IMR-90 (cell line): Measurements from ENCODE around the gene CDKN2A. TPM values are rescaled to one million over a fixed set of nuclear protein-coding genes. Genes with fewer than 3 reads are reported as not detected.

Source experiments
- ATAC-seq: fragments of 200-7000 bp; cut with Tn5 transposase; 2 replicates; pipeline ENCODE4 v1.9.1; 2020; ENCODE audit warnings: low read depth, mild to moderate bottlenecking, moderate library complexity
- BruUV-seq: library from RNA; stranded (reverse); fragments of 400-500 nt; replicated peaks from 2 replicates; lab custom pipeline; 2021; lab: Mats Ljungman, UMichigan
- CTCF ChIA-PET: fragments of 300-600 bp; formaldehyde crosslinking; extraction: SDS; loops from one replicate; lab custom pipeline; 2021; ENCODE audit warnings: antibody characterized with exemption; lab: Yijun Ruan, JAX
- POLR2A ChIA-PET: fragments of 300-600 bp; sonication (Branson Sonifier 250); formaldehyde crosslinking; loops from one replicate; lab custom pipeline; 2022; ENCODE audit warnings: antibody characterized with exemption; ENCODE audit not compliant: unreplicated experiment; lab: Charles Lee
- DNase-seq: peaks from one replicate; pipeline ENCODE4 v3.0.0; 2013
- H2AFZ ChIP-seq: replicated peaks from 2 replicates; pipeline ENCODE3; 2013; ENCODE audit warnings: low read length, mild to moderate bottlenecking; ENCODE audit not compliant: poor library complexity
- H2AK5ac ChIP-seq: 2 replicates; pipeline ENCODE4 v1.6.1; 2013; ENCODE audit warnings: low read depth, low read length, inconsistent platforms
- H2AK9ac ChIP-seq: replicated peaks from 2 replicates; pipeline ENCODE3; 2013; ENCODE audit warnings: mild to moderate bottlenecking, low read depth, low read length, moderate library complexity; ENCODE audit not compliant: poor library complexity
- H2BK120ac ChIP-seq: 2 replicates; pipeline ENCODE4 v1.6.1; 2013; ENCODE audit warnings: low read depth, low read length, inconsistent platforms
- H2BK15ac ChIP-seq: 3 replicates; pipeline ENCODE4 v1.6.1; 2013; ENCODE audit warnings: low read depth, low read length, inconsistent platforms
- H2BK20ac ChIP-seq: 2 replicates; pipeline ENCODE4 v1.6.1; 2013; ENCODE audit warnings: low read depth, mild to moderate bottlenecking, inconsistent platforms, low read length, moderate library complexity
- H2BK5ac ChIP-seq: 2 replicates; pipeline ENCODE4 v1.6.1; 2013; ENCODE audit warnings: mild to moderate bottlenecking, low read depth, low read length, inconsistent platforms; ENCODE audit not compliant: poor library complexity, severe bottlenecking
- H3K14ac ChIP-seq: replicated peaks from 2 replicates; pipeline ENCODE4 v1.6.1; 2013; ENCODE audit warnings: low read depth, low read length, inconsistent platforms
- H3K18ac ChIP-seq: 2 replicates; pipeline ENCODE4 v1.6.1; 2013; ENCODE audit warnings: low read depth, low read length, control low read depth
- H3K23ac ChIP-seq: 2 replicates; pipeline ENCODE4 v1.6.1; 2013; ENCODE audit warnings: low read depth, low read length, inconsistent platforms
- H3K27ac ChIP-seq: 2 replicates; pipeline ENCODE4 v1.5.1; 2013; ENCODE audit warnings: mild to moderate bottlenecking, control low read depth, low read length; ENCODE audit not compliant: insufficient read depth
- H3K27me3 ChIP-seq: 2 replicates; pipeline ENCODE4 v1.6.1; 2013; ENCODE audit warnings: low read length; ENCODE audit not compliant: control insufficient read depth, insufficient read depth
- H3K36me3 ChIP-seq: 2 replicates; pipeline ENCODE4 v1.6.1; 2013; ENCODE audit warnings: low read length, mixed read lengths; ENCODE audit not compliant: control insufficient read depth, insufficient read depth
- H3K4ac ChIP-seq: 2 replicates; pipeline ENCODE4 v1.6.1; 2013; ENCODE audit warnings: low read depth, low read length, inconsistent platforms
- H3K4me1 ChIP-seq: 2 replicates; pipeline ENCODE4 v1.6.1; 2013; ENCODE audit warnings: low read length, mixed read lengths; ENCODE audit not compliant: control insufficient read depth, insufficient read depth
- H3K4me2 ChIP-seq: 2 replicates; pipeline ENCODE4 v1.6.1; 2013; ENCODE audit warnings: low read depth, mild to moderate bottlenecking, control low read depth, low read length, moderate library complexity
- H3K4me3 ChIP-seq: 2 replicates; pipeline ENCODE4 v1.5.1; 2013; ENCODE audit warnings: low read depth, mild to moderate bottlenecking, control low read depth, low read length, moderate library complexity; ENCODE audit not compliant: insufficient read depth
- H3K56ac ChIP-seq: 2 replicates; pipeline ENCODE4 v1.6.1; 2013; ENCODE audit warnings: low read length, inconsistent platforms; ENCODE audit not compliant: insufficient read depth; ENCODE audit errors: extremely low read depth
- H3K79me1 ChIP-seq, 2 experiments: 2 replicates each; pipeline ENCODE4 v1.6.1; 2013; ENCODE audit warnings: low read length in 2 of 2, inconsistent platforms in 1 of 2, low read depth in 1 of 2
- H3K9ac ChIP-seq: 2 replicates; pipeline ENCODE4 v1.6.1; 2013; ENCODE audit warnings: low read depth, low read length, control low read depth
- H3K9me1 ChIP-seq: 2 replicates; pipeline ENCODE4 v1.6.1; 2013; ENCODE audit warnings: low read length, inconsistent platforms; ENCODE audit not compliant: insufficient read depth
- H3K9me3 ChIP-seq: 2 replicates; pipeline ENCODE4 v1.6.1; 2013; ENCODE audit warnings: low read length; ENCODE audit not compliant: control insufficient read depth, insufficient read depth
- H4K20me1 ChIP-seq: 2 replicates; pipeline ENCODE4 v1.6.1; 2013; ENCODE audit warnings: low read length, inconsistent platforms; ENCODE audit not compliant: insufficient read depth
- H4K5ac ChIP-seq: 2 replicates; pipeline ENCODE4 v1.6.1; 2013; ENCODE audit warnings: mild to moderate bottlenecking, low read depth, low read length, control low read depth
- H4K8ac ChIP-seq, 2 experiments: 2 replicates each; pipeline ENCODE4 v1.6.1; 2013; ENCODE audit warnings: low read depth in 2 of 2, low read length in 2 of 2, control low read depth in 1 of 2, inconsistent platforms in 1 of 2
- H4K91ac ChIP-seq: 2 replicates; pipeline ENCODE4 v1.6.1; 2013; ENCODE audit warnings: low read depth, low read length, inconsistent platforms; ENCODE audit not compliant: insufficient read depth
- BHLHE40 ChIP-seq: fragments of 150-350 bp; IDR thresholded peaks from 2 replicates; pipeline ENCODE4 v1.6.1; 2016; ENCODE audit warnings: mild to moderate bottlenecking, low read depth, low read length
- CEBPB ChIP-seq: IDR thresholded peaks from 2 replicates; pipeline ENCODE4 v1.6.1; 2012; ENCODE audit warnings: low read depth, low read length, improper control_type of control experiment
- CHD1 ChIP-seq: IDR thresholded peaks from 2 replicates; pipeline ENCODE4 v1.6.1; 2012; ENCODE audit warnings: low read depth, low read length, improper control_type of control experiment
- CTCF ChIP-seq: conservative IDR thresholded peaks from 2 replicates; pipeline ENCODE4 v1.5.1; 2012; ENCODE audit warnings: mild to moderate bottlenecking, low read depth, low read length, improper control_type of control experiment
- MXI1 ChIP-seq: IDR thresholded peaks from 2 replicates; pipeline ENCODE4 v1.6.1; 2012; ENCODE audit warnings: low read depth, mild to moderate bottlenecking, low read length, moderate library complexity, borderline replicate concordance
- NFE2L2 ChIP-seq: fragments of 150-350 bp; IDR thresholded peaks from 2 replicates; pipeline ENCODE4 v1.6.1; 2016; ENCODE audit warnings: low read depth, mild to moderate bottlenecking, low read length
- POLR2A ChIP-seq: IDR thresholded peaks from 2 replicates; pipeline ENCODE4 v1.6.1; 2012; ENCODE audit warnings: mild to moderate bottlenecking, low read depth, low read length
- RAD21 ChIP-seq: IDR thresholded peaks from 2 replicates; pipeline ENCODE4 v1.6.1; 2012; ENCODE audit warnings: low read length, improper control_type of control experiment
- SMC3 ChIP-seq: fragments of 150-350 bp; IDR thresholded peaks from 2 replicates; pipeline ENCODE4 v1.6.1; 2016; ENCODE audit warnings: low read depth, mild to moderate bottlenecking, antibody characterized with exemption, low read length, moderate library complexity
- WGBS, 2 experiments: methylation state at CpG; one replicate each; pipeline versions ENCODE4 v1.1.5 to v1.1.7; 2013; ENCODE audit warnings: missing lambda C conversion rate in 2 of 2; ENCODE audit not compliant: insufficient read length in 1 of 2; ENCODE audit errors: extremely low coverage in 2 of 2; 5-methylcytosine and 5-hydroxymethylcytosine counted together
- dilution Hi-C: fragments of 300-500 bp; cut with HindIII; formaldehyde crosslinking; loops from one replicate; pipeline ENCODE4 v1.14.3; 2018; ENCODE audit warnings: low sequenced_read_pairs; ENCODE audit not compliant: unreplicated experiment
- in situ Hi-C: fragments of 300-500 bp; cut with MboI; formaldehyde crosslinking; loops from 3 replicates; pipeline ENCODE4 v1.14.3; 2019; ENCODE audit warnings: low sequenced_read_pairs, inconsistent platforms, mixed read lengths
- intact Hi-C: fragments of 100-400 bp; cut with micrococcal nuclease; formaldehyde crosslinking; loops from 2 replicates; pipeline ENCODE4 v1.10.0; 2022
- polyA plus RNA-seq, 3 experiments: library from polyadenylated mRNA; depleted of rRNA; stranded (reverse); fragments of >200 nt; gene quantifications; 2 replicates each; pipeline ENCODE4 v1.2.3, GENCODE V29; 2012; ENCODE audit warnings: low replicate concordance in 1 of 3
- total RNA-seq: library from RNA; depleted of rRNA; stranded (reverse); fragments of >200 nt; gene quantifications from 2 replicates; pipeline ENCODE4 v1.2.3, GENCODE V29; 2012
- TF ChIP-seq, protein P1 (sequence below): fragments of 150-350 bp; IDR thresholded peaks from 2 replicates; pipeline ENCODE4 v1.6.1; 2017; ENCODE audit warnings: mild to moderate bottlenecking, antibody characterized with exemption, low read length, low read depth

CDKN2A gene
- total and polyA plus RNA-seq, 2 of the 4 experiments (the other 2 are of a cell fraction): 11.3 to 75.3 TPM

- H3K23ac ChIP-seq: no peak overlapping the region
- ATAC-seq: no peak
- H3K9me3 ChIP-seq: peaks cover 12% of the 10 kb centered on the region; the same call in 1 of the 2 replicates
- no peaks in the 10 kb centered on the region for H3K9me1 ChIP-seq
- no peak overlapping the region for H2AFZ ChIP-seq
- no peak overlapping the region for H3K14ac ChIP-seq
- H3K36me3 ChIP-seq: peaks cover 11% of the 10 kb centered on the region; the same call in 1 of the 2 replicates
- TF ChIP-seq BHLHE40 (no peak), SMC3 (no peak), MXI1 (no peak), POLR2A (no peak), RAD21 (no peak), CHD1 (no peak), CEBPB (no peak), NFE2L2 (no peak), CTCF (no peak)
- TF ChIP-seq, protein P1, sequence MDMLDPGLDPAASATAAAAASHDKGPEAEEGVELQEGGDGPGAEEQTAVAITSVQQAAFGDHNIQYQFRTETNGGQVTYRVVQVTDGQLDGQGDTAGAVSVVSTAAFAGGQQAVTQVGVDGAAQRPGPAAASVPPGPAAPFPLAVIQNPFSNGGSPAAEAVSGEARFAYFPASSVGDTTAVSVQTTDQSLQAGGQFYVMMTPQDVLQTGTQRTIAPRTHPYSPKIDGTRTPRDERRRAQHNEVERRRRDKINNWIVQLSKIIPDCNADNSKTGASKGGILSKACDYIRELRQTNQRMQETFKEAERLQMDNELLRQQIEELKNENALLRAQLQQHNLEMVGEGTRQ: no peak
- H3K4me3 ChIP-seq: no peak overlapping the region
- H2BK120ac ChIP-seq: no peak overlapping the region
- H3K18ac ChIP-seq: no peak overlapping the region
- ChIA-PET POLR2A (no interaction called here), CTCF (no interaction called here)
- H3K27me3 ChIP-seq: peaks cover 45% of the 10 kb centered on the region
- H3K4me2 ChIP-seq: no peak overlapping the region
- no peak overlapping the region for H3K56ac ChIP-seq
- no TSS peak for BruUV-seq
- no peak overlapping the region for H2AK9ac ChIP-seq
- no peak overlapping the region for H3K4ac ChIP-seq
- dilution Hi-C loops: no loop called here
- WGBS, 2 experiments: 40% methylated on average over 1 of the region's 15 CpGs; no CpG with 5 or more reads in 1 of the 2 experiments
- no peak overlapping the region for H2AK5ac ChIP-seq
- H3K79me1 ChIP-seq: no peaks in the 10 kb centered on the region
- H3K4me1 ChIP-seq: peaks cover 4% of the 10 kb centered on the region
- H3K9ac ChIP-seq: no peak overlapping the region
- no peak for DNase-seq
- in situ Hi-C loops: loop anchor here (10.0 kb wide), 1 partner anchor 151 kb away; no protein-coding TSS in a partner anchor
- no peak overlapping the region for H4K5ac ChIP-seq
- no peak overlapping the region for H2BK5ac ChIP-seq
- H2BK15ac ChIP-seq: no peak overlapping the region
- no peak overlapping the region for H4K91ac ChIP-seq
- intact Hi-C loops: loop anchor here (5.0 kb wide), 1 partner anchor 134 kb away; no protein-coding TSS in a partner anchor
- H3K27ac ChIP-seq: no peak overlapping the region
- H4K20me1 ChIP-seq: no peaks in the 10 kb centered on the region
- H2BK20ac ChIP-seq: no peak overlapping the region
- H4K8ac ChIP-seq: no peak overlapping the region
These were observed 27.9 kb downstream of the CDKN2A start for GRCh38 chr9:21966140-21966851.
